ENCODE results near the gene SPC24.
"Not testable (repeated sequence)": the region's sequence is repeated elsewhere in the genome, so short reads cannot be mapped to it uniquely, and the experiment has no call there.

Gene SPC24

GRCh38 chr19:11100049-11100448, 55.5 kb downstream of the SPC24 start:
- TF ChIP-seq, protein P1, sequence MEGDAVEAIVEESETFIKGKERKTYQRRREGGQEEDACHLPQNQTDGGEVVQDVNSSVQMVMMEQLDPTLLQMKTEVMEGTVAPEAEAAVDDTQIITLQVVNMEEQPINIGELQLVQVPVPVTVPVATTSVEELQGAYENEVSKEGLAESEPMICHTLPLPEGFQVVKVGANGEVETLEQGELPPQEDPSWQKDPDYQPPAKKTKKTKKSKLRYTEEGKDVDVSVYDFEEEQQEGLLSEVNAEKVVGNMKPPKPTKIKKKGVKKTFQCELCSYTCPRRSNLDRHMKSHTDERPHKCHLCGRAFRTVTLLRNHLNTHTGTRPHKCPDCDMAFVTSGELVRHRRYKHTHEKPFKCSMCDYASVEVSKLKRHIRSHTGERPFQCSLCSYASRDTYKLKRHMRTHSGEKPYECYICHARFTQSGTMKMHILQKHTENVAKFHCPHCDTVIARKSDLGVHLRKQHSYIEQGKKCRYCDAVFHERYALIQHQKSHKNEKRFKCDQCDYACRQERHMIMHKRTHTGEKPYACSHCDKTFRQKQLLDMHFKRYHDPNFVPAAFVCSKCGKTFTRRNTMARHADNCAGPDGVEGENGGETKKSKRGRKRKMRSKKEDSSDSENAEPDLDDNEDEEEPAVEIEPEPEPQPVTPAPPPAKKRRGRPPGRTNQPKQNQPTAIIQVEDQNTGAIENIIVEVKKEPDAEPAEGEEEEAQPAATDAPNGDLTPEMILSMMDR (IDR thresholded peaks at IDR 0.05; ENCODE audit: borderline replicate concordance, insufficient read depth, low read depth, low read length) = no peak
- H3K4me3 ChIP-seq (ENCODE audit: low read depth, low read length) = no peak overlapping the region

DNA sequence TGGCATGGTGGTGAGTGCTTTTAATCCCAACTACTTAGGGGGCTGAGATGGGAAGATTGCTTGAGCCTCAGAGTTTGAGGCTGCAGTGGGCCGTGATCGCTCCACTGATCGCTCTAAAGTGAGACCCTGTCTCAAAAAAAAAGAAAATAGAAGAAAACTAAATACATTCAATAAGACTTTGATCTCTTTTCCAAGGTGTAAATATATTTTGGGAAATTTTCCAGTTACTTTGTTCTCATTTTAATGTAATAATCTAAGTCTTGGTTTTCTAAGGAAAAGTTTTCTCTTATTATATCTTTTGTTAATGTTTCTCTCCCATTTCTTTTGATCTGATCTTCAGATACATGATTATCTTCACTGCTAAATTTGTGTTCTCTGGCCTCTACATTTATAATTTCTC, 56.7 kb downstream of the SPC24 start:
- TF ChIP-seq, protein P1 (IDR thresholded peaks at IDR 0.05; ENCODE audit: borderline replicate concordance, insufficient read depth, low read depth, low read length) = no peak
- no peak overlapping the region for H3K4me3 ChIP-seq (ENCODE audit: low read depth, low read length)

- H3K4me3 ChIP-seq (ENCODE audit: low read depth, low read length) = no peak overlapping the region
- TF ChIP-seq, protein P1 (IDR thresholded peaks at IDR 0.05; ENCODE audit: borderline replicate concordance, insufficient read depth, low read depth, low read length) = no peak
Observed at GRCh38 chr19:11098327-11098726, 57.3 kb downstream of the SPC24 start.

DNA sequence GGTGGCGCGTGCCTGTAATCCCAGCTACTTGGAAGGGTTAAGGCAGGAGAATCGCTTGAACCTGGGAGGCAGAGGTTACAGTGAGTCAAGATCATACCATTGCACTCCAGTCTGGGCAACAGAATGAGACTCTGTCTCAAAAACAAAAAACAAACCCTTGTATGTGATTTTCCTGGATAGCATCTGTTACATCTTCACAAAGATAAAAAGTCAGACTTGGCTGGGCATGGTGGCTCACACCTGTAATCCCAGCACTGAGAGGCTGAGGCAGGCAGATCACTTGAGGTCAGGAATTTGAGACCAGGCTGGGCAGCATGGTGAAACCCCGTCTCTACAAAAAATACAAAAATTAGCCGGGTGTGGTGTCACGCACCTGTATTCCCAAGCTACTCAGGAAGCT, 58.2 kb downstream of the SPC24 start:
- H3K4me3 ChIP-seq (ENCODE audit: low read depth, low read length) = not testable (repeated sequence)

DNA sequence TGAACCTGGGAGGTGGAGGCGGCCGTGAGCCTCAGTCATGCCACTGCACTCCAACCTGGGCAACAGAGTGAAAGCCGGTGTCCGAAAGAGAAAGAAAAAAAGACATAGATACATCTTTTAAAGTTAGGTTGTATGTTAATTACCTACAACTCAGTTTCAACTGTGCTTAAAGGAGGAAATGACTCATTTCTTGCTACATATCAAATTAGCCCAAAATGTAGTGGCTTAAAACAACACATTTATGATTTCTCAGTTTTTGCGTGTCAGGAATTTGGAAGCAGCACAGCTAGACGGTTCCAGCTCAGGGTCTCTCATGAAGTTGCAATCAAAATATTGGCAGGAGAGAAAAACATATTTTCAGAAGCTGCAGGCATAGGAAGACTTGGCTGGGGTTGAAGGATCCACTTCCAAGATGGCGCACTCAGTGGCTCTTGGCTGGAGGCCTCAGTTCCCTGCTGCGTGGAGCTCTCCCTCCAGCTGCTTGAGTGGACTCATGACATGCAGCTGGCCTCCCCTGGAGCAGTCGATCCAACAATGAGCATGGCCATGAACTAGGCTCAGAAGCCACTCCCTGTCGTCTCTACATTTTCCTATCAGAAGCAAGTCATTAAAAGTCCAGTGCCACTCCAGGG, 59.3 kb downstream of the SPC24 start:
- H3K4me3 ChIP-seq (ENCODE audit: low read depth, low read length) = no peak overlapping the region
- TF ChIP-seq, protein P1 (IDR thresholded peaks at IDR 0.05; ENCODE audit: borderline replicate concordance, insufficient read depth, low read depth, low read length) = no peak

Data from GM12875 (cell line).